ENCODE data around the gene TESK1.

DNA sequence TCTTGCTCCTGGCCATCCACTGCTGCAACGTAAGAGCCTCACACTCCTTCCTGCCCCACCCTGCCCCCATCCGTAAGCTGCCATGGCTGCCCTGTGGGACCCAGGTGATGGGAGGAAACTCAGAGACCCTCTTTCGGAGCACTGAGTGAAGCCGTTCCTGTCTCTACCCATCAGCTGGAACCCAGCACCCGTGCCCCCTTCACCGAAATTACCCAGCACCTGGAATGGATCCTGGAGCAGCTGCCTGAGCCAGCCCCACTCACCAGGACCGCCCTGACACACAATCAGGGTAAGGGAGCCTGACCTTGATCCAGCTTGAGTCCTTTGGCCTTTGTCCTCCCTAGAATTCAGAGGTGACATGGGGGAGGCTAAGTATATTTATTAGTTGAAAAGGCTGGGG lies 3.2 kb downstream of the TESK1 start:
- TF ChIP-seq EP300 (IDR thresholded peaks at IDR 0.05) (no peak), POLR2A (IDR thresholded peaks at IDR 0.05) (no peak)
